Measurements from ENCODE around the gene POLR3A.

Gene POLR3A

DNA sequence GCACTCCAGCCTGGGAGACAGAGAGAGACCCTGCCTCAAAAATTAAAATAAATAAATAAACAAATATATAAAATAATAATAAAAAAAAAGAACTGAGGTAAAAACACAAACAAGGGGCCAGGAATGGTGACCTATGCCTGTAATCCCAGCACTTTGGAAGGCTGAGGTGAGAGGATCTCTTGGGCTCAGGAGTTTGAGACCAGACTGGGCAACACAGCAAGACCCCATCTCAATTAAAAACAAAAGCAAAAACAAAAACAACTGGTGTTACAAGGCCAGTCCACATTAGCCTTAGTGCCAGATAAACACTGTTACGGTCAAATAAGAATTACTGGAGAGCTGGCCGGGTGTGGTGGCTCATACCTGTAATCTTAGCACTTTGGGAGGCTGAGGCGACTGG is 5.6 kb downstream of the POLR3A start:
- H3K4me3 ChIP-seq (ENCODE audit: low read depth, low read length) = no peak overlapping the region
- TF ChIP-seq POLR2A (IDR thresholded peaks at IDR 0.05; ENCODE audit: extremely low read depth, insufficient read length) (no peak), MYC (IDR thresholded peaks at IDR 0.05; ENCODE audit: low read depth, low read length) (no peak)
- TF ChIP-seq, protein P1, sequence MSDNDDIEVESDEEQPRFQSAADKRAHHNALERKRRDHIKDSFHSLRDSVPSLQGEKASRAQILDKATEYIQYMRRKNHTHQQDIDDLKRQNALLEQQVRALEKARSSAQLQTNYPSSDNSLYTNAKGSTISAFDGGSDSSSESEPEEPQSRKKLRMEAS (IDR thresholded peaks at IDR 0.05; ENCODE audit: low read depth, low read length) = no peak
- TF ChIP-seq, protein P2, sequence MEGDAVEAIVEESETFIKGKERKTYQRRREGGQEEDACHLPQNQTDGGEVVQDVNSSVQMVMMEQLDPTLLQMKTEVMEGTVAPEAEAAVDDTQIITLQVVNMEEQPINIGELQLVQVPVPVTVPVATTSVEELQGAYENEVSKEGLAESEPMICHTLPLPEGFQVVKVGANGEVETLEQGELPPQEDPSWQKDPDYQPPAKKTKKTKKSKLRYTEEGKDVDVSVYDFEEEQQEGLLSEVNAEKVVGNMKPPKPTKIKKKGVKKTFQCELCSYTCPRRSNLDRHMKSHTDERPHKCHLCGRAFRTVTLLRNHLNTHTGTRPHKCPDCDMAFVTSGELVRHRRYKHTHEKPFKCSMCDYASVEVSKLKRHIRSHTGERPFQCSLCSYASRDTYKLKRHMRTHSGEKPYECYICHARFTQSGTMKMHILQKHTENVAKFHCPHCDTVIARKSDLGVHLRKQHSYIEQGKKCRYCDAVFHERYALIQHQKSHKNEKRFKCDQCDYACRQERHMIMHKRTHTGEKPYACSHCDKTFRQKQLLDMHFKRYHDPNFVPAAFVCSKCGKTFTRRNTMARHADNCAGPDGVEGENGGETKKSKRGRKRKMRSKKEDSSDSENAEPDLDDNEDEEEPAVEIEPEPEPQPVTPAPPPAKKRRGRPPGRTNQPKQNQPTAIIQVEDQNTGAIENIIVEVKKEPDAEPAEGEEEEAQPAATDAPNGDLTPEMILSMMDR (IDR thresholded peaks at IDR 0.05; ENCODE audit: low read depth, low read length) = no peak
- no peak for DNase-seq (ENCODE audit: low read depth)

DNA sequence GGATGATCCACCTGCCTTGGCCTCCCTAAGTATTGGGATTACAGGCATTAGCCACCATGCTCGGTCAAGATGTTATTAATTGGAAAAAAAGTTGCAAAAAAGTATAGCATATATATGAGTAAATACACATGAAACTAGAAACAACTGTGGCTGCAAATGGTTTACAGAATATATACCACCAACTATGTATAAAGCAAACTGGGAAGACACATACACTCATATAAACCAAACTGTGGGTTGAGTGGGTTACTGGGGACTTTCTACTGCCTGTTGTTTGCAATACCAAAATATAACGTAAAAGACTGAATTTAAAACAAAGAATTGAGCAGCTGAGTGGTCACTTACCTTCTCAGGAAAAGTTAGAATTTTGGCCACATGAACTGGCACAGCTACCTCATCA is 8.1 kb downstream of the POLR3A start:
- no peak overlapping the region for H3K4me3 ChIP-seq (ENCODE audit: low read depth, low read length)
- TF ChIP-seq, protein P1 (IDR thresholded peaks at IDR 0.05; ENCODE audit: low read depth, low read length) = no peak
- no peak for TF ChIP-seq POLR2A (IDR thresholded peaks at IDR 0.05; ENCODE audit: extremely low read depth, insufficient read length)
- no peak for TF ChIP-seq MYC (IDR thresholded peaks at IDR 0.05; ENCODE audit: low read depth, low read length)
- TF ChIP-seq, protein P2 (IDR thresholded peaks at IDR 0.05; ENCODE audit: low read depth, low read length) = no peak
- DNase-seq (ENCODE audit: low read depth) = no peak

DNA sequence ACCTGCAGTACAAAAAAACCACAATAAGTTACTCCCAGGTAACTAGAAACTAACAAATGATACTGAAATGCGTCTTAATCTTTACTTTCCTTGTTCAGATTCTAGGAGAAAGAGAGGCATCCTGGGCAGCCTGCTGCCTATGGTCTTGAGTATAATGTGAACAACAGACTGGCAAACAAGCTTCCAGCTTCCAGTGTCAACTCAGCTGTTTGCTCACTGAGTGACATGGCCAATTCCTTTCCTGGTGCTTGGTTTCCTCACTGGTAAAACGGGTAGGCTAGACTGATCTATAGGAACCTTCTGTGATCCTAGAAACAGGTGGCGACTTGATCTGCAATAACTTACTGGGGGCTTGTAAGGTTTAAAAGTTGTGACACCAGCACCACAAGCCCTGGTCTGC is 10.1 kb downstream of the POLR3A start:
- TF ChIP-seq, protein P1 (IDR thresholded peaks at IDR 0.05; ENCODE audit: low read depth, low read length) = no peak
- TF ChIP-seq POLR2A (IDR thresholded peaks at IDR 0.05; ENCODE audit: extremely low read depth, insufficient read length) (no peak), MYC (IDR thresholded peaks at IDR 0.05; ENCODE audit: low read depth, low read length) (no peak)
- TF ChIP-seq, protein P2 (IDR thresholded peaks at IDR 0.05; ENCODE audit: low read depth, low read length) = no peak

DNA sequence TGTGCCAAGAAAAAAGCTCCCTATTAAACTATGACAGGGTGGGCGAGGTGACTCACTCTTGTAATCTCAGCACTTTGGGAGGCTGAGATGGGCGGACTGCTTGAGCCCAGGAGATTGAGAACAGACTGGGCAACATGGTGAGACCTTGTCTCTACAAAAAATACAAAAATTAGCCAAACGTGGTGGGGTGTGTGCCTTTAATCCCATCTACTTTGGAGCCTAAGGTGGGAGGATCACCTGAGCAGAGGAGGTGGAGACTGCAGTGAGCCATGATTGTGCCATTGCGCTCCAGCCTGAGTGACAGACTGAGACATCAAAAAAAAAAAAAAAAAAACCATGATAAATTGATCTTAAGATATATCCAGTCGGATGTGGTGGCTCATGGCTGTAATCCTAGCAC is 11.5 kb downstream of the POLR3A start:
- no peak for TF ChIP-seq MYC (IDR thresholded peaks at IDR 0.05; ENCODE audit: low read depth, low read length)
- TF ChIP-seq, protein P2 (IDR thresholded peaks at IDR 0.05; ENCODE audit: low read depth, low read length) = no peak
- TF ChIP-seq, protein P1 (IDR thresholded peaks at IDR 0.05; ENCODE audit: low read depth, low read length) = no peak
- no peak for TF ChIP-seq POLR2A (IDR thresholded peaks at IDR 0.05; ENCODE audit: extremely low read depth, insufficient read length)
- H3K4me3 ChIP-seq (ENCODE audit: low read depth, low read length) = no peak overlapping the region
- DNase-seq (ENCODE audit: low read depth) = no peak

More for the DNA sequence above, 10.1 kb downstream of the POLR3A start:
- DNase-seq (ENCODE audit: low read depth) = no peak
- H3K4me3 ChIP-seq (ENCODE audit: low read depth, low read length) = no peak overlapping the region

DNA sequence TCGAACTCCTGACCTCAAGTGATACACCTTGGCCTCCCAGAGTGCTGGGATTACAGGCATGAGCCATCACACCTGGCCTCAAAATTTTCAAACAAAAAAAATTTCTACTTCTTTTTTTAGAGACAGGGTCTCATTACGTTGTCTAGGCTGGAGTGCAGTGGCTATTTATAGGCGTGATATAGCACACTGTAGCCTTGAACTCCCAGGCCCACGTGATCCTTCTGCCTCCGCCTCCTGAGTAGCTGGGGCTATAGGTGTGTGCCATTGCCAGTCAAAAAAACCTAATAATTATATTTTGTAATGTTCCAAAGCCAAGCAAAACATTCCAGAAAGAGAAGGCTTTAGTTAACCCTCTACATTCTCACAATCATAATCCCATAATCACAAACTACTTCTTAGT is 13.8 kb downstream of the POLR3A start:
- no peak for DNase-seq (ENCODE audit: low read depth)
- TF ChIP-seq MYC (IDR thresholded peaks at IDR 0.05; ENCODE audit: low read depth, low read length) (no peak), POLR2A (IDR thresholded peaks at IDR 0.05; ENCODE audit: extremely low read depth, insufficient read length) (no peak)
- TF ChIP-seq, protein P1 (IDR thresholded peaks at IDR 0.05; ENCODE audit: low read depth, low read length) = no peak
- TF ChIP-seq, protein P2 (IDR thresholded peaks at IDR 0.05; ENCODE audit: low read depth, low read length) = no peak
- no peak overlapping the region for H3K4me3 ChIP-seq (ENCODE audit: low read depth, low read length)

DNA sequence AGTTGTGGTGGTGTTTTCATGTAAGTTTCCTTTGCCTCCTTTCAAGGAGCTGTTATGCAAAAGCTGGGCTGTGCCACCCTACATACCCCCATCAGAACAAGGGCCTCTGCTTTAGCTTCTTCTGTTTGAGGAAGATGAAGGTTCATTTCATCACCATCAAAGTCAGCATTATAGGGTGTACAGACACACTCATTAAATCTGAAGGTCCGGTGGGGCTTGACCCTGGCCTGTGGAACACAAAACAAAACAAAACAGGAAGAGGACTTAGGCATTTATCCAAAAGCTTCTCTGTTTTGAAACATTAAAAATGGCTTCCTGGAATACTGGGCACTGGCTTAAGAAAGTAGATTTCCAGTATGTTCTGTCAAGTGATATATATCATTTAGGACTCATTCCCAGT is 15.8 kb downstream of the POLR3A start:
- H3K4me3 ChIP-seq (ENCODE audit: low read depth, low read length) = no peak overlapping the region
- no peak for DNase-seq (ENCODE audit: low read depth)
- TF ChIP-seq MYC (IDR thresholded peaks at IDR 0.05; ENCODE audit: low read depth, low read length) (no peak), POLR2A (IDR thresholded peaks at IDR 0.05; ENCODE audit: extremely low read depth, insufficient read length) (no peak)
- TF ChIP-seq, protein P1 (IDR thresholded peaks at IDR 0.05; ENCODE audit: low read depth, low read length) = no peak
- TF ChIP-seq, protein P2 (IDR thresholded peaks at IDR 0.05; ENCODE audit: low read depth, low read length) = no peak

Measured in NB4 (cell line).